G401 (cell line): Measurements from ENCODE around the gene AP4B1. TPM values are rescaled to one million over a fixed set of nuclear protein-coding genes. Genes with fewer than 3 reads are reported as not detected.
A peak's percentile ranks its signal among the peaks of the same experiment; 100 is the strongest.

Source experiments
- DNase-seq: peaks from one replicate; pipeline ENCODE4 v3.0.0-alpha.2; 2015; ENCODE audit warnings: low spot score
- in situ Hi-C: cut with HindIII; loops from 2 replicates; pipeline ENCODE4 v1.10.0; 2016; ENCODE audit warnings: low sequenced_read_pairs, mixed read lengths
- total RNA-seq: library from RNA; depleted of rRNA; stranded (reverse); fragments of >200 nt; shearing (Covaris generic); gene quantifications from 2 replicates; pipeline ENCODE4 v1.2.3, GENCODE V29; 2014

AP4B1 gene
- total RNA-seq, 1 experiment from 2014 or later: 5.6 TPM

DNA sequence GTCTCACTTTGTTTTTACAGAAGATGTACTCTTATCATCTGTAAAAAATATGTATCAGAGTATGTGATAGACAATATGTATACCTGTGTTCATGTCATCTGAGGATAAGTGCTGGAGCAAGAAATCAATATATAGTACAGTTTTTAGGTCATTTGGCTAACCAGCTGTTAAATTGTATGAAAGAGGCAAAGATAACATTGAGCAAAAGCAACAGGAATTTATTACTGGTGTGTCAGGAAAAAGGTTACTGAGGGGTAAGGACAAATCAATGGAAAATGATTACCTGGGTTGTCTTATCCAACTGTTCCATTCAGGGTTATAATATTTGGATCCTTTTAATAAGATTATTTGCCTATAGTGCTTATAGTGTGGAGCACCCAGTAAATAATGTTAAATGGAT is 29.4 kb upstream of the AP4B1 start:
- in situ Hi-C loops: no loop called here

GRCh38 chr1:113931451-113931851 is 26.9 kb upstream of the AP4B1 start:
- in situ Hi-C loops: no loop called here
- no peak for DNase-seq

More for the DNA sequence above, 29.4 kb upstream of the AP4B1 start:
- no peak for DNase-seq

- DNase-seq: no peak
Observed at GRCh38 chr1:113930499-113931161, 26.0 kb upstream of the AP4B1 start.

DNA sequence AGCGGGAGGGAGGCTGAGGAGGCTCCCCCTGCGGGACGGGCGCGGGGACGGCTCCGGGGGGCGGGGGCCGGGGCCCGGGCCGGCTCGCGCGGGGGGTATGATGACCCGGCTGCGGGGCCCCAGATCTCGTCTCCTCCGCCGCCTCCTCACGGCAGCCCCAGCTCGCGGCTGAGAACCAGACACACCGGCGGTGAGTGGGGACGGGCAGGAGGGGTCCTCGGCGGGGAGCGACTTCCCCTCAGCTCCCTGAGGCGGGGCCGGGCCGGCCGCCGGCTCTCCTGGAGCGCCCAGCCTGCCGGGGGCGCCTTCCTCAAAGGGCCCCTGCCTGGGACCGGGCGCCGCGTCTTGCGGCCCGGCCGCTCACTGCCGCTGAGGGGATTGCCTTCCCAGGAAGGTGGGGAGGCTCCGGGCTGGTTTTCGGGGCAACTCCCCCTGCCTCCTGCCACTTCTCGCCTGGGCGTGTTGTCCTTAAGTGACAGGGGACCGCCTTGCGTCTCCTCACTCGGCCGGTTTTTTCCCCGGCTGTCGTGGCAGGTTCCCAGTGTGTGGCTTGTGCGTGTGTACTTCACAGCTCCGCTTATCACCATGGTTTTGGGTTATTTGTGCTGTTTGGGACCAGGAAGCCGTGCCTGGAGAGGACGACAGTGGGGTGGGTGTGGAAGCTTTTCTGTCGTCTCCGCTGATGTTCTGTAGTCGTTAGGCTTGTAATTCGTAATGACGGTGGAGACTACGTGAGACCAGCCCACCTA is 25.3 kb upstream of the AP4B1 start:
- peak; percentile 61 for DNase-seq
- in situ Hi-C loops: no loop called here

More at GRCh38 chr1:113930499-113931161, 26.0 kb upstream of the AP4B1 start:
- in situ Hi-C loops: no loop called here

DNA sequence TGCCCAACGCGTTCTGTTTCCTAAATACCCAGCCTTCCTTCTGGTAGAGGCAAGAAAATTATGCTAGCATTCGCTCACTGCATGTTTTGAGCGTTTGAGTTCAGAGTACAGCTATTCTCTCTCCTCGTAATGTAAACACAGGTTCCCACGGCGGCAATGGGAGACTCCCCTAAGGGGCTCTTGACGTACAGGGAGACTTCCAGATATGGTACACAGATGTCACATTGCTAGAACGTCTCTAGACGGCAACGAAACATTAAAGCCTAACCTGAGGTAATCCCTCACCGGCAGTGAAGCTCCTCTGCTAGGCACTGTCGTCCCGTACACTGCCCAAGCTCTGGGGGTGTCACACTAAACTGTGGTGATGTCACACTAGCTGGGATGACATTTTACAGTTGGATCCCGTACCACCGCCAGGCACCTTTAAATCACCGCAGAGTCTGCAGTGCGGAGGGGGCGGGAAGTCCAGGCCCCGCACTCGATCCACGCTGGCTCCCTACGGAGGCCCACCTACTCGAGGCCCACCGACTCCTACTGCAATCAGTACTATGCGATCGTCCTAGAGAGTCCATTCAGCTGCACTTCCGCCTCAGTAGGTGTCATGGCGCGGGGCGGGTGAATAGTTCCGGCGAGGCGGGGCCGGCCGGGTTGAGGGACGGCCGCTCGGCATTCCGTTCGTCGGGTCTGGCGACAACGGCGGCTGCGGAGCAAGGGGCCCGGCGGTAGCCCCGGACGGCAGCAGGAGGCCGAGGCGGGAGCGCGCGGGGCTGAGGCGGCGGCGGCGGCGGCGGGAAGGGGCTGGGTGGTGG is 24.5 kb upstream of the AP4B1 start, which contains the start of gene HIPK1:
TSS of gene HIPK1 (plus strand) at position 384 of the 809 bp plus-strand sequence.
- peak; percentile 94 for DNase-seq
- in situ Hi-C loops: no loop called here

DNA sequence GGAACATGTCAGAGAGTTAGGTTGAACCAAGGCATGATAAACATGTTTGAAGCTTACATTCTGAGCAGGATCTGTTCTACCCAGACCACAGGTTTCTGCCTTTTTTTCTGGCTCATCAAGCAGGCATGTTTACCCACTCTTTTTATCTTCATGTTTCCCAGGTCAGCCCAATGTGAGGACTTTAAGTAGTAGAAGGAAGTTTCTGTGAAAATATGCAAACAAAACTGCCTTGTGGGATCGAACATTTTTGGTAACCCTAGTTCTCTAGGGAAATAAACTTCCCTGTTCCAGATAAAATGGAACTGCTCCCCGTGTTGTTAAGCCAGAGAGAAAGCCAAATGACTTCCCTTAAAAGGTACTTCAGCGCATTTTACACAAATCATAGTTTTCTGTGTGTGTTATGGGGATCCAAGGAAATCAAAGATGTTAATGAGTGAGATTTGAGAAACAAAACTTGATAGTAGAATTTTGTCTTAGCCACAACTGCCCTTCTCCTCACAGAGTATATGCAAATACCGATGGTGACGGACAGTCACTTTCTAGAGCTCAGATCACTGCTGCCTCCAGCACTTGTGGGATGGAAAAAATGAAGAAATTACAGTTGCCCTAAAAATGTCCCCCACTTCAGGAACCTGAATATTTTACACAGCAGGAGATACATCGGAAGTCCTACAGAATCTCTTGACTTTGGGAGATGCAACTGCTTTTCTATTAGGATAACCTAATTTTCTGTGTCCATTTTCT is 23.8 kb upstream of the AP4B1 start:
- in situ Hi-C loops: no loop called here

DNA sequence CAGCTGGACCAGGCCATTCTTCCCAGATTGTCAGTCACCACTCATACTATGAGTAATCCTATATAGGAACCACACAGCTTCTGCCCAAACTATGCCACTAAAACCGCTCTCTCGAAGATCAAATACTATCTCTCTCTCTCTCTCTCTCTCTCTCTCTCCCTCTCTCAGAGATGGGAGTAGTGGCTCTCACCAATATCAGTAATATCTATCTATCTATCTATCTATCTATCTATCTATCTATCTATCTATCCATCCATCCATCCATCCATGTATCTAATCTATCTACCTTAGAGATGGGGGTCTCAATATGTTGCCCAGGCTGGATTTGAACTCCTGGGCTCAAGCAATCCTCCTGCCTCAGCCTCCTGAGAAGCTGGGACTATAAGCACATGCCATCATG is 19.9 kb upstream of the AP4B1 start:
- in situ Hi-C loops: no loop called here
- DNase-seq: no peak

More for the DNA sequence above, 23.8 kb upstream of the AP4B1 start:
- peak; percentile 62 for DNase-seq

DNA sequence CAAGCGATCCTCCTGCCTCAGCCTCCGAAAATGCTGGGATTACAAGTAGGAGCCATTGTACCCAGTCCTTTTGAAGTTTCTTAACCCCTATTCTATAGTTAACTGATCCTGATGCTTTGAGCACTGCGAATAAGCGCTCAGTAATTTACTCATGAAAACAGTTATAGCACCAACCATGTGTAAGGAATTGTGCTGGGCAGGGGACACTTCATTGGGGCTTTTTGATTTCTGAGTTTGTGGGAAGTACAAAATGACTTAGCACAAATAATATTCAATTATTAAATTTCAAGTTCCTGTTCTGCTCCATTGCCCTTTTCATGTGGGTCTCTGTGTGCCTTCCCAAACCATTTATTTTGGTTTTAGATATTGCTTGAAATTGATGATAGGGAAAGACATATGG is 18.4 kb upstream of the AP4B1 start:
- no peak for DNase-seq
- in situ Hi-C loops: no loop called here

DNA sequence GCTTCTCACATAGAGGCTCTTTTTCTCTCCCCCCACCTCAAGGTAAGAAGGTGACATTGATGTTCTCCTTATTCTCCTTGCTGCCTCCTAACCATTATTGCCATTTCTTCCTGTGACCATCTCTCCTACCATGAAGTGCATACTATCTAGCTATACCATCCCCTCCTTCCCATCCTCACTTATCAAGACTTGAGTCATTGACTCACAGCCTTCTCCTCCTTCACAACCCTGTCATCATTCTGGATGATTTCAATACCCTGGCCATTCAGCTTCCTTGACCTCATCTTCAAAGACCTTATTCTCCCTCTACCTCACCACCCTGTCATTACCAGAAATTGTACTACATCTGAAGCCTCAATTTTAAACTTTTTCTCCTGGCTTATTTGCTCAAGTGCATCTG is 13.6 kb upstream of the AP4B1 start:
- no peak for DNase-seq
- in situ Hi-C loops: no loop called here

- DNase-seq: no peak
- in situ Hi-C loops: no loop called here
Observed at GRCh38 chr1:113917400-113918082, 12.9 kb upstream of the AP4B1 start.

- DNase-seq: no peak
- in situ Hi-C loops: no loop called here
Observed at GRCh38 chr1:113916974-113917373, 12.4 kb upstream of the AP4B1 start.

- DNase-seq: peak; percentile 59
- in situ Hi-C loops: no loop called here
Observed at GRCh38 chr1:113913887-113914664, 9.5 kb upstream of the AP4B1 start.

GRCh38 chr1:113913312-113913668 is 8.7 kb upstream of the AP4B1 start:
- in situ Hi-C loops: no loop called here
- no peak for DNase-seq

- DNase-seq: peak; percentile 96
- in situ Hi-C loops: no loop called here
Observed at GRCh38 chr1:113912594-113913311, 8.2 kb upstream of the AP4B1 start.

DNA sequence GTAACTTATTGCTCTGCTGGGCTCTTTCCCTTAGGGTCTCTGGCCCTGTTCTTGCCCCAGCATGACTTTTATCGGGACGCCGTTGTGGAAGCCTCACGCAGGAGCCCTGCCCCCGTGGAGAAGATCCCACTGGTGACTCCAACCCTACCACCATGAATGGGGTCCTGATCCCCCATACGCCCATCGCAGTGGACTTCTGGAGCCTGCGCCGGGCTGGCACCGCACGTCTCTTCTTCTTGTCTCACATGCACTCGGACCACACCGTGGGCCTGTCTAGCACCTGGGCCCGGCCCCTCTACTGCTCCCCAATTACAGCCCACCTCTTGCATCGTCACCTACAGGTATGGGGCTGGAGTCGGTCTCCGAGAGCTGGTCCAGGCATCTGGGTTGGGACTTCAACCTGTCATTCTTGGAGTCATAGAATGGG is 849 bp upstream of the AP4B1 start:
- in situ Hi-C loops: no loop called here
- DNase-seq: peak; percentile 46

- in situ Hi-C loops: no loop called here
Observed at GRCh38 chr1:113904293-113904673, 316 bp downstream of the AP4B1 start.

DNA sequence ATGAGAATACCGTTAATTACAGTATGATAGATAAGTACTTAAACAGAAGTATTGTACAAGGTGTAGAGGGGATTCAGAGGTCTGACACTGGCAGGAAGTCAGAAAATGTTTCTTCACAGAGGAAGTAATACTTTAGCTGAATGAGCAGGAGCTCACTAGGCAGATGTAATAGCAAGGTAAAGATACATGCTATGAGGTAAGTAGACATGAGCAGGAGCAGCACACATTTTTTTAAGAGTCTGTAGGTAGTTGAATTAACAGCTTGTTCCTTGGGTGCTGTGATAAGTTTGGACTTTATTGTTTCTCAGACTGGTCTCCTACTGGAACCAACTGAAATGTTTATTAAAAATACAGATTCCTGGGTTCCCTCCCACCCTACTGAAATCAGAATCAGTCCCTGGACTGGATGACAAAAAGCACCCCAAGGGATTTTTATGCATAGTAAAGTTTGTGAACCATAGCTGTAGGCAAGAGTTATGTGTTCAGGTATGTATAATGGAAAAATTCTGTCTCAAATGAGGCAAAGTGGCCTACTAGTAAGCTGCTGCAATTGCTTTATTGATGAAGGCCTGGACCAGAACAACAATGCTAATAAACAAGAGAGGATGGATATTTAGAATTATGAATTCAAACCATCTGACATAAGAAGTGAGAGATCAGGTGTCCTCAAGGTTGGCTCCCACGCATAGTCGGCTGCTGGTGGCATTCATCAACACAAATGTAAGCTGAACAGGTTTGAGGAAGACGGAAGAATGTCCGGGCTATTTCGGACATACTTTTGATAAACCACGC is 902 bp downstream of the AP4B1 start:
- DNase-seq: no peak
- in situ Hi-C loops: no loop called here

More at GRCh38 chr1:113904293-113904673, 316 bp downstream of the AP4B1 start:
- peak; percentile 49 for DNase-seq
